Suprapubic skin (tissue), 3 donors: Measurements from ENCODE around the gene MCTP2.

Experiments
- CTCF ChIP-seq, 2 donors: fragments of 200-600 bp in 1 of 2; fragments of 450-650 bp in 1 of 2; sonication (generic) in 1 of 2; IDR thresholded peaks; one replicate each; pipeline ENCODE4 v1.5.1; 2016 to 2019; ENCODE audit warnings: antibody characterized with exemption in 2 of 2, mild to moderate bottlenecking in 1 of 2, moderate library complexity in 1 of 2
- EP300 ChIP-seq: sonication (generic); formaldehyde crosslinking; IDR thresholded peaks from one replicate; pipeline ENCODE4 v1.6.1; 2017; ENCODE audit warnings: antibody characterized with exemption

GRCh38 chr15:94290730-94291129 lies 59.4 kb downstream of the MCTP2 start:
- TF ChIP-seq CTCF (IDR thresholded peaks at IDR 0.05), result no peak
- no peak for TF ChIP-seq EP300
